HG03064 (cell line): Measurements from ENCODE around the gene PLB1.
A peak's percentile ranks its signal among the peaks of the same experiment; 100 is the strongest.

ENCODE experiments used
- ATAC-seq: cut with Tn5 transposase; IDR thresholded peaks from one replicate; pipeline ENCODE4 v1.9.1; 2021; ENCODE audit warnings: low read depth; ENCODE audit not compliant: unreplicated experiment

PLB1 gene

DNA sequence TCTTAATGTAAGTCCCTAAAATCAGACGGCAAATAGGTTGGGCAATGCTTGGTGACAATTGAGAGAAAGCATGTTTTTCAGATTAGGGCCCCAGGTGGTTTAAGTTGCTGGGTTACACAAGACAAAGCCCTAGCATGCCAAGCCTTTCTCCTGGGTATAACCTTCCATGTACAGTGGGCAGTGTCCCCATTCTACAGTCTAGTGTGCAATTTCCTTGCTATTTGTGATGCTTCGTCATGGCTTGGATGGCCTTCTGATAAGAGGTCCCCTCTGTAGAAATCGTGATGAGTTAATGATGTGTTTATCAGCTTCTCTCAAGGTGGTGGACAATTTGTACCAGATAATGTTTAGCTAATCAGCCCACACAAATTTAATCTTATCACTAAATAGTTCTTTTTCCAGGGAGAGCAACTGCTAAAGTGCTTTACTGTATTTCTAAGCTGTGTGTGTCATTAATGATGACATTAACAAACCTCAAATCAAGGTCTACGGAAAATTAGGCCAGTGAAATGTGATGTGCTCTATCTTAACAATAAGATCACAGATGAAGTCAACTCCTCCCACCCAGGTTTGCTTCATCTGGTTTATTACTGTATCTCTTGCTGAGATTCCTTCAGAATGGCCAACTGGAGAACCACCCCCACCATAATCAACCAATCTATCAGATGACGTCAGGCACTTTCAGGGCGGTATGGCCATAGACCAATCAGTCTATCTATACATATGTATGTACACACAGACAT, 61.7 kb downstream of the PLB1 start:
- ATAC-seq = no peak

DNA sequence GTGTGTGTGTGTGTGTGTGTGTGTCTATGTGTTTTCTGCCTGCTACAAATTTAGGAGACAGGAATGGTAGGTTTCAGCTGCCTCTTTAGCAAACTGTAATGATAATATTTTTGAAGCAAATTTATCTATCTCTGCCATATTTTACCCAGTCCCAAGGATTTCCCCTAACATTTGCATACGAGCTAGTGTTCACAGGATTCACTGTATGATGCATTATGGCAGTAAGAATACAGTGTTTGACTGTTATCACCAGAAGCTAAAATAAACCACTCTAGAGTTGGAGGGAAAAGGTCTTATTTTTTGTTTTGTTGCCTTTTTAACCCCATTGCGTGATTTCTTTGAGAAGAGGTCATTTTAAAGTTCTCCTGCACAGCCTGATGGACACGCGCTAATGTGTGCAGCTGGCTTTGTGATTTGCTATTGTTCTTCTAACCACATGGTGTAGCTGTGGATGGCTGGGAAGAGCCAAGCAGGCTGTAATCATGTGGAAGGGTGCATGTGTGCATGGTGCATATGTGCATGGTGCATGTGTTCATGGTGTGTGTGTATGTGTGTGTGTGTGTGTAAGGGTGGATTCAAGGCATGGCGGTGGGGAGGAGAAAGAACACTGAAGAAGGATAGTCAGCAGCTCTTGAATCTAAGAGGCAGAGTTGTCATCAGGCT, 62.4 kb downstream of the PLB1 start:
- ATAC-seq = no peak

DNA sequence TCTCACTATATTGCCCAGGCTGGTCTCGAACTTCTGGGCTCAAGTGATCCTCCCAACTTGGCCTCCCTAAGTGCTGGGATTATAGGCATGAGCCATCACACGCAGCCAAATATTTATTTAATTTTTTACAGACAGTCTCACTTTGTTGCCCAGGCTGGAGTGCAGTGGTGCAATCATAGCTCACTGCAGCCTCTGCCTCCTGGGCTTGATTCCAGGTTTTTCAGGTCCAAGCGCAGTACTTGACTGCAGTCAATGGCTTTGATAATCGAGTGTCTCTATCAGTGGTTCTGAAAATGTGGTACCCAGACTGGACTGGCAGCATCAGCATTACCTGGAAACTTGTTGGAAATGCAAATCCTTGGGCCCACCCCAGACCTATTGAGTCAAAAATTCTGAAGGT, 63.1 kb downstream of the PLB1 start:
- no peak for ATAC-seq

DNA sequence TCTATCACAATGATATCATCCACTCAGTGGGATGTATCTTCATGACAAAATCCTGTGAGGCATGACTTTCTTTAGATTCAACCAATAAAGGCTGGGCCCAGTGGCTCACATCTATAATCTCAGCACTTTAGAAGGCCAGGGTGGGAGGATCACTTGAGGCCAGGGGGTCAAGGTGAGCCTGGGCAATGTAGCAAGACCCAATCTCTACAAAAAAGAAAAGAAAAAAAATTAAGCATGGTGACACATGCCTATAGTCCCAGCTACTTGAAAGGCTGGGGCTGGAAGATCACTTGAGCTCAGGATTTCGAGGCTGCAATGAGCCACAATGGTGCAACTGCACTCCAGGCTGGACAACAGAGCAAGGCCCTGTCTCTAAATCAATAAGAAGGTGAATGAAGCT, 68.0 kb downstream of the PLB1 start:
- no peak for ATAC-seq

- no peak for ATAC-seq
Observed at GRCh38 chr2:28564346-28564745, 68.5 kb downstream of the PLB1 start.

GRCh38 chr2:28565033-28565432, 69.2 kb downstream of the PLB1 start:
- no peak for ATAC-seq

GRCh38 chr2:28565720-28566295, 69.9 kb downstream of the PLB1 start:
- no peak for ATAC-seq

DNA sequence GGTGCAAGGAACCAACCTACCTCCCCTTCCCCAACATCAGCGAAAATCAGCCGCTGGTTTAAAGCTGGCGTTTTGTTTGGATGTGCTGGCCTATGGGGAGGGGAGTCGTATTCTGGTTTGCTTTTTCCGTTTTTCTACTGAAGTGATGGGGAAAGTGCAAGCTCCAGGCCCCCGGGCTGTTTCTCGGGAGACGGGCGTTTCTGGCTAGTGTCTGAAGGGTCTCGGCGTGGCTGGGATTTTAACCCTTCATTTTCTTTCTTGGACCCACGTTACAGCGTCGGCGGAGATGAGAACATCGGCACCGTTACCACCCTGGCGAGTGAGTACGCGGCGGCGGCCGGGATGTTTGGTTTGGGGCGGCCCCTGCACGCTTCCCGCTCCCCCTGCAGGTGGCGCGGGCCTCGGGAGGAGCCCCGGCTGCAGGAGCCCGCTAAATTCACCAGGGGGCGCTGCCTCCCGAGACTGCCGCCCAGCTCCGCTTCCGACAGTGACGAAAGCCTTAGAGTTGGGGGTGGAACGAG, 70.7 kb downstream of the PLB1 start:
- ATAC-seq = peak; percentile 94

GRCh38 chr2:28567061-28567471, 71.2 kb downstream of the PLB1 start:
- ATAC-seq = peak; percentile 34

GRCh38 chr2:28568036-28568435, 72.2 kb downstream of the PLB1 start:
- no peak for ATAC-seq

DNA sequence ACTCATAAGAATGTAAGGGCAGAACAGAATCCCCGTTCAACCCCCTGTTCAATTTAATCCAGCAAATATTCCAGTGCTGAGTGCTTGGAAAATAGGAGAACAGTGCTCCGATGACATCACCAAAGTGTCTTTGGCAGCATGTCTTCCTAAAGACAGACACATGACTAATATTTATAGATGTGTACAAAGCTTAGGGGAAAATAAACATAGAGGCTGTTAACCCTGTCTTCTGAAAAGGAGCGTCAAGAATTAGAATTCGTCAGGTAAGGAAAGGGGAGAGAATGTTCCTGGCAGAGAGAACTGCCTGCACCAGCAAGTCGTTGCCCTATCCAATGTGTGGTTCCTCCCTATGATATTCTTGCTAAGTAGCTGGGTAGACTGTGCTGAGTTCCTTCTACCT, 72.7 kb downstream of the PLB1 start:
- ATAC-seq = no peak

DNA sequence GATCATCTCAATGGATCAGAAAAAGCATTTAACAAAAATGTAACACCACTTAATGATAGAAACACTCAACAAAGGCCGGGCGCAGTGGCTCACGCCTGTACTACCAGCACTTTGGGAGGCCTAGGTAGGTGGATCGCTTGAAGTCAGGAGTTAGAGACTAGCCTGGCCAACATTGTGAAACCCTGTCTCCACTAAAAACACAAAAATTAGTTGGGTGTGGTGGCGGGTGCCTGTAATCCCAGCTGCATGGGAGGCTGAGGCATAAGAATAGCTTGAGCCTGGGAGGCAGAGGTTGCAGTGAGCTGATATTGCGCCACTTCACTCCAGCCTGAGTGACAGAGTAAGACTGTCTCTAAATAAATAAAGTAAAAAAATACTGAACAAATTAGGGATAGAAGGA, 74.6 kb downstream of the PLB1 start:
- no peak for ATAC-seq

GRCh38 chr2:28576714-28577113, 80.9 kb downstream of the PLB1 start:
- no peak for ATAC-seq

- ATAC-seq = no peak
Observed at GRCh38 chr2:28577791-28578680, 82.2 kb downstream of the PLB1 start.

GRCh38 chr2:28578774-28579173, 82.9 kb downstream of the PLB1 start:
- no peak for ATAC-seq

GRCh38 chr2:28579606-28580005, 83.7 kb downstream of the PLB1 start:
- ATAC-seq = no peak

- no peak for ATAC-seq
Observed at GRCh38 chr2:28580078-28580477, 84.2 kb downstream of the PLB1 start.

- ATAC-seq = no peak
Observed at GRCh38 chr2:28581312-28581711, 85.5 kb downstream of the PLB1 start.

GRCh38 chr2:28582152-28582551, 86.3 kb downstream of the PLB1 start:
- no peak for ATAC-seq

- no peak for ATAC-seq
Observed at GRCh38 chr2:28582595-28582994, 86.7 kb downstream of the PLB1 start.
